GM18517 (cell line): ENCODE results near the gene TFRC.
"Not testable (repeated sequence)": the region's sequence is repeated elsewhere in the genome, so short reads cannot be mapped to it uniquely, and the experiment has no call there.

Source experiments
- ATAC-seq: cut with Tn5 transposase; IDR thresholded peaks from one replicate; pipeline ENCODE4 v1.9.1; 2021; ENCODE audit warnings: mild to moderate bottlenecking, moderate library complexity; ENCODE audit not compliant: unreplicated experiment

Gene TFRC

DNA sequence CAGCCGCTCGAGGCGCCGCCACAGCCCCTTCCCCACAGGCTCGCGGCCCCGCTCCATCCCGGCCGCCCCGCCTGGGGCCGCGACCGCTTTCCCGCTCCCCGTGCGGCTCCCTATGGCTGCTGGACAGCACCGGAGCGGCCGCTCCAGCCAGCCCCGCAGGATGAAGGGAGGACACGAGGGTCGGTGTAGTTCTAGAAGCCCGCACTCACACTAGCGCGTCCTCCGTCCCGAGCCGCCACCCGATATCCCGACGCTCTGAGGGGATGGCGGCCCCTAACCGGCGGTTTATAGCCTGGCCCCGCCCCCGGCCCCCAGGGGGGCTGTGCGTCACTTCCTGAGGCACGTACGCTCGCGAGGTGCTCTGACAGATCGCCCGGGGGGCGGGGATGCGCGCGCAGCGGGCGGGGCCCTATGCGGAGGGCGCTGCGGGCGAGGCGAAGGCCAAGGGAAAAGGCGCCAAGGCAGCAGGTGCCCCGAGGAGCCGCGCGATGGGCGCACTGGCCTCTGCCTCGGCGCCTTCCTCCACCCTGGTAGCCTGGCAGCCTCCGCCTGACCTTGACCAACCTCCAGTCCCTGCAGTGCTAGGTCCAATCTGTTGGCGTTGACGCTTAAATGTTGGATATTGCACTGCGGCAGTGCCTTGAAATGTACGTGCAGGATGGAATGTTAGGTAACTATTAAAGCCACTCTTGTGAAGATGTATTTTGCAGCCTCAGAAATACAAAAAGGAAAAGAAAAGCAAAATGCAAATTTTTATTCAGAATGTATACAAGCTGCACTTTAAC lies at the start of gene TFRC:
TFRC (minus strand) TSS at position 257 of the 785 bp plus-strand sequence. CDS start 4,991 bp downstream, outside the sequence.
- ATAC-seq: peak; percentile 81

- ATAC-seq: no peak
Measured at GRCh38 chr3:196128172-196128843, 46.4 kb upstream of the TFRC start.

DNA sequence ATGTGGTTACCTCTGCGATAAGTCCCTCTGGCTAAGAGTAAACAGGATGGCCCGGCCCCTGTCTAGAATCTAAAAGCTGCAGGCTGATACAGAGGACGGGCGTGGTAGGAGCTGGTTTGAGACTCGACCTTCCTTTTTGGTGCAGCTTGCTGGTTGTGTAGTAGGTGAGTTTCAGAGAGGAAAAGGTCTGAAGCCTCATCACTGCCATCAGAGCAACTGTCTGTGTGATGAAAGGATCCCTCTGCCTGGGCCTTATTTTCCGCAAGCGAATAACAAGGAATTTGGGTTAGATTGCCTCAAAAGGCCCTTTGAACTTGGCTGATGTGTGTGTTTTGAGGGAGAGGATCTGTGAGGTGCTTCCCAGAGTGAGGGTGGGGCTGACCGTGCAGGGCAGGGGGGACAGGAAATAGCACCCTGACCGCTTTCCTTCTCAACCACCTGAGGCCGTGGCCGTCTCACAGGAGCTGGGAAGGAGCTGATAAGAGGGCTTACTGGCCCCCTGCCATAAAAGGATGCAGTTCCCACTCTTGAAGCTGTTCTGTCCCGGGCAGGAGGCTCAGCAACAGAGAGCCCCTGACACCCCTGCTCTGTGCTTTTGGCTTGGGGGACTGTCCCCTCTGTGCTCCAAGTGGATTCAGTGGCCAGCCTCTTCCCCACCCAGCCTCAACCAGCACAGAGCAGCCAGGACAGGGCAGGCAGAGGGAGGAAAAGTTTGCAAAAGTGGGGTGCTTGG lies 45.6 kb upstream of the TFRC start:
- ATAC-seq: no peak

DNA sequence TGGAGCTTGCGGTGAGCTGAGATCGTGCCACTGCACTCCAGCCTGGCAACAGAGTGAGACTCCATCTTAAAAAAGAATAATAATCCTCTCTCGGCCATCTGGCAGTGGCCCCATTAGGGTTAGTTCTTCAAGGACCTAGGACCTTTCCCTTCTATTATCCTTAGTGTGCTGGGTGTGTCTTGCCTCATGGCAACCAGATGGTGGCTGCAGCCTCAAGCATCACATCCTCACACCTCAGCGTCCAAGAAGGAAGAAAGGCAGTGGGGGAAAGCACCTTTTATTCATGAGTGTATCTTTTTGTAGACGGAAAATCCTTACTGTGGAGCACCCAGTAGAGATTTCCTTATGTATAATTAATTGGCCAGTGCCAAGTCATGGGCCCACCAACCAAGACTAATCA lies 42.7 kb upstream of the TFRC start:
- ATAC-seq: no peak

DNA sequence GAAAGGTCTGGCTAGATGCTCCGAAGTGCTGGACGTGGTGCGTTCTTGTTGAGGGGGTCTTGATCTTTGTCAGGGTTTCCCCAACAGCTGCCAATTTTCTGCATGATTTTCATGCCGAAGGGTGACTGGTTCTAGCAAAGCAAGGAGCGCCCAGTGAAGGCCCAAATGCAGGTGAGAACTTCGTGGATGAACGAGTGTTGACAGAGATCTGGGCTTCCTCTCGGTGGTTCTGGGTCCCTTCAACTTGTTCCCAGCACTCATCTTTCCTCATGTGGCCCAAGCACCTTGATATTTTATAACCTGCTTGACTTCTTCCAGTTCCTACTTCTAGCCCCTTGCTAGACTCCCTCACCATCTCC lies 40.8 kb upstream of the TFRC start:
- no peak for ATAC-seq

GRCh38 chr3:196122021-196122687 lies 40.3 kb upstream of the TFRC start:
- no peak for ATAC-seq

GRCh38 chr3:196121066-196121465 lies 39.2 kb upstream of the TFRC start:
- no peak for ATAC-seq

- no peak for ATAC-seq
Measured at GRCh38 chr3:196120291-196120951, 38.5 kb upstream of the TFRC start.

DNA sequence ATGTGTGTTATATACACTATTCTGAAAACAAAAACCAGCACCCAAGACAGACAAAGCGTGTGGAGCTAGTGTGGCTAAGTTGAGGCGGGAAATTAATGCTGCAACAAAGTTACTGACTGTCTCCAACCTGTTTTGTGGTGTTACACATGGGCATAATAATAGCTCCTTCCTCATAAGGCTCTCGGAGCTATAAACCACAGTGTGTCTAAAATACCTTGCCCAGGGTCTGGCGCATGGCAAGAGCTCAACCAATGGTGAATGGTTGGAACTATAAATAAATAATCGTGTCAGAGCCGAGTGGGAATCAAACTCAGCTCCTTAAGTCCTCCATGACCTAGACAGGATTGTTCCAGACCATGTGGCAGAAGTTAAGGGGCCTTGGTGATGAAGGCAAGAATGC lies 35.9 kb upstream of the TFRC start:
- ATAC-seq: no peak

DNA sequence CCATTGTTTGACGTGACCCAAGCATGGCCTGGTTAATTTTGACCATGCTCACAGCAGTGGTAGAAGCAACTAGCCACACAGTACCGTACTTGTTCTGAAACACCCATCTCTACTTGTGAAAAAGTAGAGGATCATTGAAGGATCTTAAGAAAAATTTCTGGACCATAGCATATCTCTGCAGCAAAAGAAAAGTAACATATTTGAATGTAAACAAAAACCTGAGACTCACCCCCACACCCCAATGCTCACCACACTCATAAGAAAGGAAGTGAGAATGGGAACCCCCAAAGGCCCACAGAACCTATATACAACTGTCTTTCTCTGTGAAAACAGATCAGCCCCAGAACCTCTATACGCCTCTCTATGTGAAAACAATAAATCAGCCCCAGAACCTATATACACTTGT lies 33.8 kb upstream of the TFRC start:
- ATAC-seq: peak; percentile 70

GRCh38 chr3:196111939-196112386 lies 30.1 kb upstream of the TFRC start:
- no peak for ATAC-seq

- ATAC-seq: no peak
Measured at GRCh38 chr3:196108075-196108743, 26.3 kb upstream of the TFRC start.

GRCh38 chr3:196104707-196105106 lies 22.8 kb upstream of the TFRC start:
- not testable (repeated sequence) for ATAC-seq

- not testable (repeated sequence) for ATAC-seq
Measured at GRCh38 chr3:196098365-196098980, 16.6 kb upstream of the TFRC start.

- no peak for ATAC-seq
Measured at GRCh38 chr3:196097373-196098154, 15.7 kb upstream of the TFRC start.

DNA sequence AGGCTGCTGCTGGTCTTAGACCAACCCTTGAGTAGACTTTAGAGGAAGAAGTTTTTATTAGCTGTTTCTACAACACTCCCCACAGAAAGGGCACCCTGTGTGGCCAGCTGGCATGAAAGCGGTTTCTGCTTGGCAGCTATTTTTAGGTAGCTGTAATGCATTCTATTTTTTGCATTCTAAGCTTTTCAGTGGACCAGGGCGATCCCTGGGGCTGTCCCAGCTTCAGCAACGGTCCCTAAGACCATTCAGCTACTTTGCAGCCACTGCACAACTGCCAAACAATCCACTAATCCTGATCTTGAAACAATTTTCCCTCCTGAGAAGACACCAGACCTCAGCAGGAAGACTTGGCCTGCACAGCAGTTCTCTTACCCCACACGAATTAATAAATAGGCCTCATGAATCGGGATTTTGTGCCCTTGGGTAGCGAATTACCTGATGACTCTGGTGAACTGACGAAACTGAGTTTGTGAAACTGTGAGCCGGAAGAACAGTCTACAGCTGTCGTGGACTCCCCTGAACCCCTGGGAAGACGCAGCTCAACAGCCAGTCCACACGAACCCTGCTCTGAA lies 14.6 kb upstream of the TFRC start:
- ATAC-seq: peak; percentile 94

GRCh38 chr3:196093317-196094111 lies 11.6 kb upstream of the TFRC start:
- no peak for ATAC-seq

- ATAC-seq: no peak
Measured at GRCh38 chr3:196087906-196088305, 6.0 kb upstream of the TFRC start.
